Fibroblast of lung (primary cell): ENCODE measurements around the gene GAL3ST2.

Experiments used
- EZH2 ChIP-seq: IDR thresholded peaks from 2 replicates; pipeline ENCODE4 v1.5.1; 2012; ENCODE audit warnings: low read length, control low read depth, mild to moderate bottlenecking; ENCODE audit errors: missing control alignments
- TF ChIP-seq, protein P1 (sequence below), 2 donors: IDR thresholded peaks in 1 of 2; conservative IDR thresholded peaks in 1 of 2; 1 replicate in 1 of 2; 2 replicates in 1 of 2; pipeline ENCODE4 v1.5.1; 2011 to 2012; ENCODE audit warnings: low read length in 2 of 2, control low read depth in 1 of 2, inconsistent platforms in 1 of 2, low read depth in 1 of 2, mild to moderate bottlenecking in 1 of 2

DNA sequence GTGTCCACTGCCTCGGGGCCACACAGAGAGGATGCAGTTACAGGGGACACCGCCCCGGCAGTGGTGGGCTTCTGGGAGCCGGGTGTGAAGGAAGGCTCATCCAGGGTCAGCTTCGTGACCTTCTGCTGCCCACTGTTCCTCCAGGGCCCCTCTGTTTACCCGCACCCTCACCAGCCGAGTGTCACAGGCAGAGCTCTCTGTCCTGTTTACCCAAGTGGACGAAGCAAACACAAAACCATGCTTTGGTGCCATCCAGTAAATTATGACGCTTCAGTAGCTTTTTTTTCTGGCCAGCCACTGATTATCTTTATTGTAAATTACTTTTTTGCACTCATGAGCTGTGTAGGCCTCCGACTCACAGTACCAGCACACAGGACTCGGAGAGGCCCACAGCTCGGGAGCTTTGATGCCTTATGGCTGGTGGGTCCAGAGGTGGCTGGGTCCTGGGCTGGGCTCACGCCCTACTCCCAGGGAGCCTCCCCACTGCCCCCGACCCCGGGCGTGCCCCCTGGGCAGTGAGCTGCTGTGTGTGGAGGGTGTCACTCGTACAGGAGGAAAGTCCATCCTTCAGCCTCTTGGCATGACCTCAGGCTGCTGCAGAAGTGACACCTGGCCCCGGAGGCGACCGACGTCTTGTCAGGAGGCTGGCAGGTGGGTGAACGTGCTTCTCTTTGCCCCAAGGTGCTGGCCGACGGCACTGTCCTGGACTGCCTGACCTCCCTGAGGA lies 32.4 kb upstream of the GAL3ST2 start:
- TF ChIP-seq, protein P1, sequence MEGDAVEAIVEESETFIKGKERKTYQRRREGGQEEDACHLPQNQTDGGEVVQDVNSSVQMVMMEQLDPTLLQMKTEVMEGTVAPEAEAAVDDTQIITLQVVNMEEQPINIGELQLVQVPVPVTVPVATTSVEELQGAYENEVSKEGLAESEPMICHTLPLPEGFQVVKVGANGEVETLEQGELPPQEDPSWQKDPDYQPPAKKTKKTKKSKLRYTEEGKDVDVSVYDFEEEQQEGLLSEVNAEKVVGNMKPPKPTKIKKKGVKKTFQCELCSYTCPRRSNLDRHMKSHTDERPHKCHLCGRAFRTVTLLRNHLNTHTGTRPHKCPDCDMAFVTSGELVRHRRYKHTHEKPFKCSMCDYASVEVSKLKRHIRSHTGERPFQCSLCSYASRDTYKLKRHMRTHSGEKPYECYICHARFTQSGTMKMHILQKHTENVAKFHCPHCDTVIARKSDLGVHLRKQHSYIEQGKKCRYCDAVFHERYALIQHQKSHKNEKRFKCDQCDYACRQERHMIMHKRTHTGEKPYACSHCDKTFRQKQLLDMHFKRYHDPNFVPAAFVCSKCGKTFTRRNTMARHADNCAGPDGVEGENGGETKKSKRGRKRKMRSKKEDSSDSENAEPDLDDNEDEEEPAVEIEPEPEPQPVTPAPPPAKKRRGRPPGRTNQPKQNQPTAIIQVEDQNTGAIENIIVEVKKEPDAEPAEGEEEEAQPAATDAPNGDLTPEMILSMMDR (conservative IDR thresholded peaks at IDR 0.05 in 1 of 2, IDR thresholded peaks at IDR 0.05 in 1 of 2; ENCODE audit: low read depth in 1 of 2, low read length in 2 of 2): no peak
- no peak for TF ChIP-seq EZH2
